Measurements from ENCODE around the gene GABRR2. TPM values are rescaled to one million over a fixed set of nuclear protein-coding genes. Genes with fewer than 3 reads are reported as not detected.
A peak's percentile ranks its signal among the peaks of the same experiment; 100 is the strongest.

The GABRR2 gene
- 1.7 TPM for total RNA-seq

- ATAC-seq (no peak), DNase-seq (ENCODE audit: low spot score) (no peak)
- intact Hi-C loops (cut with DNase I) = no loop called here
Measured at GRCh38 chr6:89315249-89315885, at the start of gene GABRR2. Gene GABRR2, minus strand, starts transcription at chr6:89315299. Its CDS starts 134 bp downstream, at chr6:89315165.

- DNase-seq (ENCODE audit: low spot score) (no peak), ATAC-seq (no peak)
- intact Hi-C loops (cut with DNase I) = loop anchor here (10.0 kb wide), 1 partner anchor 380 kb away; no protein-coding TSS in a partner anchor
Measured at GRCh38 chr6:89364586-89364985, 49.5 kb upstream of the GABRR2 start.

- ATAC-seq (no peak), DNase-seq (ENCODE audit: low spot score) (no peak)
- intact Hi-C loops (cut with DNase I) = loop anchor here (10.0 kb wide), 1 partner anchor 376 kb away; no protein-coding TSS in a partner anchor
Measured at GRCh38 chr6:89361171-89361570, 46.1 kb upstream of the GABRR2 start.

- intact Hi-C loops (cut with DNase I) = loop anchor here (10.0 kb wide), 1 partner anchor 376 kb away; no protein-coding TSS in a partner anchor
- DNase-seq (ENCODE audit: low spot score) = no peak
- no peak for ATAC-seq
Measured at GRCh38 chr6:89360415-89360999, 45.4 kb upstream of the GABRR2 start.

- intact Hi-C loops (cut with DNase I) = no loop called here
- no peak for DNase-seq (ENCODE audit: low spot score)
- ATAC-seq = no peak
Measured at GRCh38 chr6:89359561-89359960, 44.5 kb upstream of the GABRR2 start.

- ATAC-seq = no peak
- no peak for DNase-seq (ENCODE audit: low spot score)
- intact Hi-C loops (cut with DNase I) = no loop called here
Measured at GRCh38 chr6:89357390-89357789, 42.3 kb upstream of the GABRR2 start.

- ATAC-seq (no peak), DNase-seq (ENCODE audit: low spot score) (no peak)
- intact Hi-C loops (cut with DNase I) = no loop called here
Measured at GRCh38 chr6:89356642-89357170, 41.6 kb upstream of the GABRR2 start.

GRCh38 chr6:89355511-89356194 lies 40.6 kb upstream of the GABRR2 start:
- intact Hi-C loops (cut with DNase I) = no loop called here
- DNase-seq (ENCODE audit: low spot score) (no peak), ATAC-seq (no peak)

- intact Hi-C loops (cut with DNase I) = no loop called here
- ATAC-seq (no peak), DNase-seq (ENCODE audit: low spot score) (no peak)
Measured at GRCh38 chr6:89353702-89354392, 38.7 kb upstream of the GABRR2 start.

GRCh38 chr6:89353118-89353556 lies 38.0 kb upstream of the GABRR2 start:
- intact Hi-C loops (cut with DNase I) = no loop called here
- no peak for ATAC-seq
- no peak for DNase-seq (ENCODE audit: low spot score)

- peak; percentile 98 for ATAC-seq
- intact Hi-C loops (cut with DNase I) = no loop called here
Measured at GRCh38 chr6:89352278-89353117, 37.4 kb upstream of the GABRR2 start, which contains the start of gene UBE2J1. Gene UBE2J1, minus strand, starts transcription at chr6:89352722. Its CDS starts 153 bp downstream, at chr6:89352569.

GRCh38 chr6:89351671-89352277 lies 36.7 kb upstream of the GABRR2 start:
- no peak for ATAC-seq
- no peak for DNase-seq (ENCODE audit: low spot score)
- intact Hi-C loops (cut with DNase I) = no loop called here

More at GRCh38 chr6:89352278-89353117, 37.4 kb upstream of the GABRR2 start, which contains the start of gene UBE2J1:
- DNase-seq (ENCODE audit: low spot score) = peak; percentile 96

- DNase-seq (ENCODE audit: low spot score) = no peak
- intact Hi-C loops (cut with DNase I) = no loop called here
- ATAC-seq = no peak
Measured at GRCh38 chr6:89350281-89350966, 35.3 kb upstream of the GABRR2 start.

- no peak for ATAC-seq
- no peak for DNase-seq (ENCODE audit: low spot score)
- intact Hi-C loops (cut with DNase I) = no loop called here
Measured at GRCh38 chr6:89348372-89348771, 33.3 kb upstream of the GABRR2 start.

GRCh38 chr6:89347825-89348224 lies 32.7 kb upstream of the GABRR2 start:
- no peak for DNase-seq (ENCODE audit: low spot score)
- intact Hi-C loops (cut with DNase I) = no loop called here
- no peak for ATAC-seq

GRCh38 chr6:89346433-89346832 lies 31.3 kb upstream of the GABRR2 start:
- intact Hi-C loops (cut with DNase I) = no loop called here
- no peak for DNase-seq (ENCODE audit: low spot score)
- no peak for ATAC-seq

- ATAC-seq (no peak), DNase-seq (ENCODE audit: low spot score) (no peak)
- intact Hi-C loops (cut with DNase I) = no loop called here
Measured at GRCh38 chr6:89339565-89339964, 24.5 kb upstream of the GABRR2 start.

Data from sciatic nerve (tissue), 2 donors.